Activated T-helper 1 cell treated with anti-CD3 and anti-CD28 coated beads, Interleukin-12 subunit alpha, Interleukin-12 subunit beta, Interleukin-2, Interleukin-4 antibody, amounts not matched to agents 30 ng/mL and 10 ng/mL and 1 ng/mL, durations not matched to agents 14 hours and 24 hours and 36 hours (primary cell): Measurements from ENCODE around the gene RAB23. TPM values are rescaled to one million over a fixed set of nuclear protein-coding genes. Genes with fewer than 3 reads are reported as not detected.

Experiments
- total RNA-seq: library from RNA; stranded (reverse); gene quantifications from 2 replicates; pipeline ENCODE4 v1.2.3, GENCODE V29; 2022

The RAB23 gene
- total RNA-seq, 1 donor from 2014 or later = 3.0 TPM

Other genes starting within 250 kb of the RAB23 start
- 12.6 and 14.0 TPM in 2 replicates for gene KIAA1586, start 175.6 kb downstream of the RAB23 start, total RNA-seq
- gene ZNF451, start 132.1 kb downstream of the RAB23 start, total RNA-seq = 58.1 and 64.4 TPM in 2 replicates
- 12.3 and 13.1 TPM in 2 replicates for gene BAG2, start 50.0 kb downstream of the RAB23 start, total RNA-seq
- gene PRIM2, start 95.3 kb upstream of the RAB23 start, total RNA-seq = 38.0 and 40.2 TPM in 2 replicates